Neural cell (in vitro differentiated cells): Measurements from ENCODE around the gene CENPN. TPM values are rescaled to one million over a fixed set of nuclear protein-coding genes. Genes with fewer than 3 reads are reported as not detected.

Source experiments
- H2AFZ ChIP-seq: fragments of 200-600, 300-800 bp; sonication (generic), shearing (Covaris generic); 2 replicates; pipeline ENCODE4 v1.6.0; 2014; ENCODE audit warnings: low read depth, mild to moderate bottlenecking, antibody characterized with exemption, low read length, moderate library complexity
- H3F3A ChIP-seq: fragments of 200-600 bp; shearing (Covaris generic); 2 replicates; pipeline ENCODE4 v1.6.1; 2016; ENCODE audit warnings: mild to moderate bottlenecking, moderate library complexity, mixed read lengths, antibody characterized with exemption, low read length; ENCODE audit not compliant: insufficient read depth, poor library complexity, severe bottlenecking
- H3K27ac ChIP-seq: fragments of 200-600, 300-800 bp; sonication (generic), shearing (Covaris generic); 2 replicates; pipeline ENCODE4 v1.5.1; 2014; ENCODE audit warnings: mild to moderate bottlenecking, low read length, moderate library complexity
- H3K27me3 ChIP-seq: fragments of 300-800, 200-600 bp; sonication (generic), shearing (Covaris generic); 2 replicates; pipeline ENCODE4 v1.6.0; 2014; ENCODE audit warnings: mild to moderate bottlenecking, low read depth, low read length, moderate library complexity; ENCODE audit not compliant: insufficient read depth
- H3K36me3 ChIP-seq: fragments of 300-800, 200-600 bp; sonication (generic), shearing (Covaris generic); 2 replicates; pipeline ENCODE4 v1.5.1; 2014; ENCODE audit warnings: mild to moderate bottlenecking, antibody characterized with exemption, low read length, moderate library complexity; ENCODE audit not compliant: insufficient read depth
- H3K4me2 ChIP-seq: fragments of 300-800, 200-600 bp; sonication (generic), shearing (Covaris generic); 2 replicates; pipeline ENCODE4 v1.6.0; 2014; ENCODE audit warnings: mild to moderate bottlenecking, low read length
- H3K4me3 ChIP-seq: fragments of 300-800, 200-600 bp; sonication (generic), shearing (Covaris generic); 2 replicates; pipeline ENCODE4 v1.5.1; 2014; ENCODE audit warnings: mild to moderate bottlenecking, low read length, moderate library complexity
- H3K79me2 ChIP-seq: fragments of 200-600 bp; shearing (Covaris generic); replicated peaks from 2 replicates; pipeline ENCODE4 v1.6.0; 2014; ENCODE audit warnings: mild to moderate bottlenecking, low read length, moderate library complexity; ENCODE audit not compliant: insufficient read depth
- H3K9ac ChIP-seq: fragments of 300-800, 200-600 bp; sonication (generic), shearing (Covaris generic); 2 replicates; pipeline ENCODE4 v1.6.1; 2016; ENCODE audit warnings: mild to moderate bottlenecking, low read length, mixed read lengths
- H3K9me2 ChIP-seq: fragments of 200-600 bp; shearing (Covaris generic); 2 replicates; pipeline ENCODE4 v1.6.1; 2016; ENCODE audit warnings: mild to moderate bottlenecking, low read length, mixed read lengths; ENCODE audit not compliant: insufficient read depth
- H3K9me3 ChIP-seq: fragments of 200-600, 300-800 bp; sonication (generic), shearing (Covaris generic); 2 replicates; pipeline ENCODE4 v1.6.1; 2016; ENCODE audit warnings: mild to moderate bottlenecking, mixed run types, low read length, moderate library complexity, mixed read lengths
- H4K20me1 ChIP-seq: fragments of 200-600 bp; shearing (Covaris generic); 2 replicates; pipeline ENCODE4 v1.6.1; 2016; ENCODE audit warnings: mild to moderate bottlenecking, mixed run types; ENCODE audit not compliant: insufficient read depth
- CTCF ChIP-seq: fragments of 450-650 bp; IDR thresholded peaks from 2 replicates; pipeline ENCODE4 v1.5.1; 2014; ENCODE audit warnings: antibody characterized with exemption, mild to moderate bottlenecking, moderate library complexity; ENCODE audit not compliant: poor library complexity, severe bottlenecking
- EP300 ChIP-seq: fragments of 450-650 bp; conservative IDR thresholded peaks from 2 replicates; pipeline ENCODE4 v1.6.1; 2014; ENCODE audit warnings: antibody characterized with exemption, mild to moderate bottlenecking, moderate library complexity; ENCODE audit not compliant: poor library complexity, severe bottlenecking
- EZH2 ChIP-seq: fragments of 200-600, 300-800 bp; shearing (Covaris generic), sonication (generic); IDR thresholded peaks from 2 replicates; pipeline ENCODE4 v1.6.1; 2014; ENCODE audit warnings: antibody characterized with exemption, low read length, borderline replicate concordance, mild to moderate bottlenecking; ENCODE audit not compliant: insufficient read depth, poor library complexity, severe bottlenecking
- MXI1 ChIP-seq: fragments of 450-650 bp; conservative IDR thresholded peaks from 2 replicates; pipeline ENCODE4 v1.6.1; 2014; ENCODE audit warnings: antibody characterized with exemption, mild to moderate bottlenecking; ENCODE audit not compliant: poor library complexity, severe bottlenecking
- POLR2AphosphoS5 ChIP-seq: IDR thresholded peaks from 2 replicates; pipeline ENCODE4 v1.6.1; 2012
- RAD21 ChIP-seq: fragments of 450-650 bp; conservative IDR thresholded peaks from 2 replicates; pipeline ENCODE4 v1.6.1; 2014; ENCODE audit warnings: antibody characterized with exemption, mild to moderate bottlenecking, moderate library complexity
- REST ChIP-seq: IDR thresholded peaks from 2 replicates; pipeline ENCODE4 v1.6.1; 2012; ENCODE audit warnings: borderline replicate concordance
- SMC3 ChIP-seq: fragments of 450-650 bp; conservative IDR thresholded peaks from 2 replicates; pipeline ENCODE4 v1.6.1; 2014; ENCODE audit warnings: antibody characterized with exemption, mild to moderate bottlenecking, moderate library complexity; ENCODE audit not compliant: poor library complexity
- TAF1 ChIP-seq: IDR thresholded peaks from 2 replicates; pipeline ENCODE4 v1.6.1; 2012; ENCODE audit warnings: low read depth
- polyA plus RNA-seq: library from polyadenylated mRNA; depleted of rRNA; stranded (reverse); fragments of >200 nt; gene quantifications from 2 replicates; pipeline ENCODE4 v1.2.3, GENCODE V29; 2014

Gene CENPN
- polyA plus RNA-seq, 1 donor from 2014 or later, result 1.9 TPM

GRCh38 chr16:80990978-80991377 is 16.0 kb upstream of the CENPN start:
- Histone ChIP-seq H3K79me2 (peaks cover 5% of the 10 kb centered on the region), H3K9ac (no peak overlapping the region), H3K9me3 (no peaks in the 10 kb centered on the region), H3K9me2 (no peaks in the 10 kb centered on the region), H3K4me3 (no peak overlapping the region), H2AFZ (no peak overlapping the region), H3K27me3 (no peaks in the 10 kb centered on the region), H4K20me1 (no peaks in the 10 kb centered on the region), H3K4me2 (no peak overlapping the region), H3K27ac (no peak overlapping the region), H3K36me3 (no peaks in the 10 kb centered on the region), H3F3A (no peaks in the 10 kb centered on the region)
- TF ChIP-seq TAF1 (no peak), SMC3 (no peak), EP300 (no peak), POLR2AphosphoS5 (no peak), CTCF (no peak), RAD21 (no peak), REST (no peak), EZH2 (no peak)

GRCh38 chr16:80991792-80992430 is 15.1 kb upstream of the CENPN start:
- TF ChIP-seq EP300, result no peak
- no peak for TF ChIP-seq TAF1
- TF ChIP-seq POLR2AphosphoS5, result no peak
- no peak for TF ChIP-seq CTCF
- TF ChIP-seq SMC3, result no peak
- no peak for TF ChIP-seq EZH2
- TF ChIP-seq MXI1, result no peak
- TF ChIP-seq REST, result no peak
- no peak for TF ChIP-seq RAD21
- no peak overlapping the region for H3K4me2 ChIP-seq
- no peaks in the 10 kb centered on the region for H3K36me3 ChIP-seq
- no peaks in the 10 kb centered on the region for H3K9me2 ChIP-seq
- H3K27ac ChIP-seq, result no peak overlapping the region
- H3K9ac ChIP-seq, result no peak overlapping the region
- no peak overlapping the region for H2AFZ ChIP-seq
- no peaks in the 10 kb centered on the region for H3F3A ChIP-seq
- no peaks in the 10 kb centered on the region for H4K20me1 ChIP-seq
- H3K9me3 ChIP-seq, result no peaks in the 10 kb centered on the region
- H3K79me2 ChIP-seq, result peaks cover 5% of the 10 kb centered on the region
- H3K4me3 ChIP-seq, result no peak overlapping the region
- H3K27me3 ChIP-seq, result no peaks in the 10 kb centered on the region
